Measurements from ENCODE around the gene TRPM1. TPM values are rescaled to one million over a fixed set of nuclear protein-coding genes. Genes with fewer than 3 reads are reported as not detected.
A peak's percentile ranks its signal among the peaks of the same experiment; 100 is the strongest.

The TRPM1 gene
- total and polyA plus RNA-seq, 9 of the 15 experiments (the other 6 are each of a cell fraction or from before 2014, with no cell fraction given) = 0.01 to 0.06 (median 0.03) TPM; not detected in 5

DNA sequence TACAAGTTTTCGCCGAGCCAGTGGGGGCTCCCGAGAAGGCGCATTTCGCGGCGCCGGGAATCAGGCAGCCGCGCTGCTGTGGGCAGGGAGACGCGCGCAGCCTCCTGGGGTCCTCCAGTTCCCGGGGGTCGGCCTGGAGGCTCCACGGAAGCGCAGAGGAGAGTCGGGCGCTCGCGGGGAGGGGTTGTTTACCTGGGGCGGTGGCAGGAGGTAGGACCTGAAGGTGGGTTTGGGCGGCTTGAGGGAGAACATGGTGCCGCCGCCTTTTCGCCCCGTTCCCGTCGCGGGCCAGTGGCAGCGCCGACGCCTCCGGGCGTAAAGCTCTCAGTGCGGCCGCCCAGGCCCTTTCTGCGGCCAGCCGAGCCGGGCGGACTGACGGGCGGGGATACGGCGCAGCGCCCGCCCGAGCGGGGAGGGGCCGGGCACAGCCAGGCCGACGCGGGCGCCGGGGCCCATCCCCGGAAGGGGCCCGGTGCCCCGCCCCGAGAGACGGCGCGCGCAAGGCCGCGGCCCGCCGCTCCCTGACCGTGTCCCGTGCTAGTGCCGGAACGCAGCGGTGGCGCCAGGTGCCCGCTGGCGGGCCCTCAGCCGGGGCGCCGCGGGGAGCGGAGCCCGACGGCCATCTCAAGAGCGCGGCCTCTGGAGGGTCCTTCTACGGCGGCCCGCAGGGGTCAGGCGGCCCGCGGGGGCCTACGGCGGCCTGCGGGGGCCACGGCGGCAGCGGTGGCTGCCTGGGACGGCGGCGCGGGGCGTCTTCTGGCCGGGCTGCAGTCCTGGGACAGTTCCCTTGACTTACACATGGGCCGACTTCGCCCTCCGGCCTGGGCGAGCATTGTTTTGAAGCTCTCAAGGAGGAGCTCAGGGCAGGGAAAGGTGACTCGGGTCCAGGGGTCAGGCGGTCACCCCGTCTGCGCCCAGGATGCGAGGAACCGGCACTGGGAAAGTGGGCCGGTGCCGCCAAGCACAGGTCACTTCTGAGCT, 110.0 kb downstream of the TRPM1 start, which contains the start of gene MTMR10 (continued):
- TF ChIP-seq ZNF740 (CRISPR knock-in tag; IDR thresholded peaks at IDR 0.05) (no peak), ZNF740 (tag; IDR thresholded peaks at IDR 0.05) (no peak), ZNF785 (CRISPR knock-in tag; IDR thresholded peaks at IDR 0.05) (no peak), HBP1 (CRISPR knock-in tag; IDR thresholded peaks at IDR 0.05) (no peak), SMARCA5 (IDR thresholded peaks at IDR 0.05) (no peak), ZEB2 (IDR thresholded peaks at IDR 0.05) (no peak), SP2 (IDR thresholded peaks at IDR 0.05; ENCODE audit: extremely low read depth, low read depth, low read length, poor library complexity, severe bottlenecking) (no peak), PHF21A (IDR thresholded peaks at IDR 0.05; ENCODE audit: borderline replicate concordance, low read depth) (no peak), KLF16 (IDR thresholded peaks at IDR 0.05) (no peak), NR2C2 (CRISPR knock-in tag; IDR thresholded peaks at IDR 0.05) (no peak), NR2C2 (tag; IDR thresholded peaks at IDR 0.05) (peak; percentile 85), NCOA6 (IDR thresholded peaks at IDR 0.05) (peak; percentile 48; the same call in 1 of the 2 replicates), BDP1 (IDR thresholded peaks at IDR 0.05; ENCODE audit: insufficient read depth, insufficient read length) (no peak), HMGXB4 (CRISPR knock-in tag; IDR thresholded peaks at IDR 0.05) (no peak), CHD4 (IDR thresholded peaks at IDR 0.05; ENCODE audit: insufficient read depth, insufficient replicate concordance, low read depth, low read length, poor library complexity, severe bottlenecking) (no peak), KHSRP (IDR thresholded peaks at IDR 0.05) (no peak), THAP7 (CRISPR knock-in tag; IDR thresholded peaks at IDR 0.05) (no peak), TCFL5 (CRISPR knock-in tag; conservative IDR thresholded peaks at IDR 0.05) (no peak)
- TF ChIP-seq, protein P1, sequence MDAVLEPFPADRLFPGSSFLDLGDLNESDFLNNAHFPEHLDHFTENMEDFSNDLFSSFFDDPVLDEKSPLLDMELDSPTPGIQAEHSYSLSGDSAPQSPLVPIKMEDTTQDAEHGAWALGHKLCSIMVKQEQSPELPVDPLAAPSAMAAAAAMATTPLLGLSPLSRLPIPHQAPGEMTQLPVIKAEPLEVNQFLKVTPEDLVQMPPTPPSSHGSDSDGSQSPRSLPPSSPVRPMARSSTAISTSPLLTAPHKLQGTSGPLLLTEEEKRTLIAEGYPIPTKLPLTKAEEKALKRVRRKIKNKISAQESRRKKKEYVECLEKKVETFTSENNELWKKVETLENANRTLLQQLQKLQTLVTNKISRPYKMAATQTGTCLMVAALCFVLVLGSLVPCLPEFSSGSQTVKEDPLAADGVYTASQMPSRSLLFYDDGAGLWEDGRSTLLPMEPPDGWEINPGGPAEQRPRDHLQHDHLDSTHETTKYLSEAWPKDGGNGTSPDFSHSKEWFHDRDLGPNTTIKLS (IDR thresholded peaks at IDR 0.05; ENCODE audit: borderline replicate concordance, low read depth) = no peak; the same call in 1 of the 2 replicates
- TF ChIP-seq, protein P2, sequence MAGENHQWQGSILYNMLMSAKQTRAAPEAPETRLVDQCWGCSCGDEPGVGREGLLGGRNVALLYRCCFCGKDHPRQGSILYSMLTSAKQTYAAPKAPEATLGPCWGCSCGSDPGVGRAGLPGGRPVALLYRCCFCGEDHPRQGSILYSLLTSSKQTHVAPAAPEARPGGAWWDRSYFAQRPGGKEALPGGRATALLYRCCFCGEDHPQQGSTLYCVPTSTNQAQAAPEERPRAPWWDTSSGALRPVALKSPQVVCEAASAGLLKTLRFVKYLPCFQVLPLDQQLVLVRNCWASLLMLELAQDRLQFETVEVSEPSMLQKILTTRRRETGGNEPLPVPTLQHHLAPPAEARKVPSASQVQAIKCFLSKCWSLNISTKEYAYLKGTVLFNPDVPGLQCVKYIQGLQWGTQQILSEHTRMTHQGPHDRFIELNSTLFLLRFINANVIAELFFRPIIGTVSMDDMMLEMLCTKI (IDR thresholded peaks at IDR 0.05; ENCODE audit: partially characterized antibody) = no peak
